PC-3 (cell line): ENCODE data around the gene WFDC1. TPM values are rescaled to one million over a fixed set of nuclear protein-coding genes. Genes with fewer than 3 reads are reported as not detected.

Experiments
- ATAC-seq: fragments of 200-7000 bp; cut with Tn5 transposase; 2 replicates; pipeline ENCODE4 v1.9.1; 2020; ENCODE audit warnings: mild to moderate bottlenecking, moderate library complexity
- BruUV-seq: library from RNA; stranded (reverse); fragments of 400-500 nt; replicated peaks from 2 replicates; lab custom pipeline; 2021; lab: Mats Ljungman, UMichigan
- CTCF ChIA-PET: fragments of 300-600 bp; sonication (Branson Sonifier 250); formaldehyde crosslinking; loops from one replicate; lab custom pipeline; 2022; ENCODE audit warnings: antibody characterized with exemption; lab: Charles Lee
- POLR2A ChIA-PET: fragments of 300-600 bp; sonication (Branson Sonifier 250); formaldehyde crosslinking; loops from one replicate; lab custom pipeline; 2022; ENCODE audit warnings: antibody characterized with exemption; ENCODE audit not compliant: unreplicated experiment; lab: Charles Lee
- DNase-seq: peaks from one replicate; pipeline ENCODE4 v3.0.0-alpha.2; 2015
- H2AFZ ChIP-seq: fragments of 300-600 bp; sonication (generic); 2 replicates; pipeline ENCODE4 v1.6.0; 2016; ENCODE audit warnings: antibody characterized with exemption, low read length
- H3F3A ChIP-seq: fragments of 300-600 bp; sonication (generic); one replicate; pipeline ENCODE4 v1.6.0; 2017; ENCODE audit warnings: antibody characterized with exemption, low read length, control low read depth, mild to moderate bottlenecking; ENCODE audit not compliant: unreplicated experiment
- H3K27ac ChIP-seq: fragments of 300-600 bp; sonication (generic); 2 replicates; pipeline ENCODE4 v1.5.1; 2016; ENCODE audit warnings: mild to moderate bottlenecking, low read length
- H3K27me3 ChIP-seq: fragments of 300-600 bp; sonication (generic); 2 replicates; pipeline ENCODE4 v1.6.1; 2016; ENCODE audit warnings: low read length, mixed read lengths
- H3K36me3 ChIP-seq: fragments of 300-600 bp; sonication (generic); 2 replicates; pipeline ENCODE4 v1.6.1; 2016; ENCODE audit warnings: low read depth, mixed run types, low read length, mixed read lengths
- H3K4me1 ChIP-seq: fragments of 300-600 bp; sonication (generic); 2 replicates; pipeline ENCODE4 v1.5.1; 2016; ENCODE audit warnings: low read length; ENCODE audit not compliant: insufficient read depth
- H3K4me2 ChIP-seq: fragments of 300-600 bp; sonication (generic); 2 replicates; pipeline ENCODE4 v1.6.0; 2016; ENCODE audit warnings: low read length
- H3K4me3 ChIP-seq: fragments of 300-600 bp; sonication (generic); 2 replicates; pipeline ENCODE4 v1.5.1; 2016; ENCODE audit warnings: mild to moderate bottlenecking, low read length, mixed read lengths
- H3K79me2 ChIP-seq: fragments of 300-600 bp; sonication (generic); 2 replicates; pipeline ENCODE4 v1.6.1; 2017; ENCODE audit warnings: low read length, mixed read lengths
- H3K9ac ChIP-seq: fragments of 300-600 bp; sonication (generic); 2 replicates; pipeline ENCODE4 v1.6.0; 2016; ENCODE audit warnings: mild to moderate bottlenecking, low read length
- H3K9me2 ChIP-seq: fragments of 300-600 bp; sonication (generic); replicated peaks from 2 replicates; pipeline ENCODE4 v1.6.1; 2016; ENCODE audit warnings: mixed run types, low read length, mixed read lengths
- H3K9me3 ChIP-seq: fragments of 300-600 bp; sonication (generic); 2 replicates; pipeline ENCODE4 v1.6.1; 2016; ENCODE audit warnings: low read length, mixed read lengths
- H4K20me1 ChIP-seq: fragments of 300-600 bp; sonication (generic); 2 replicates; pipeline ENCODE4 v1.6.1; 2016; ENCODE audit warnings: low read length, mixed read lengths
- EZH2 ChIP-seq: fragments of 300-600 bp; sonication (generic); IDR thresholded peaks from one replicate; pipeline ENCODE4 v1.6.1; 2017; ENCODE audit warnings: antibody characterized with exemption, mild to moderate bottlenecking, low read length; ENCODE audit not compliant: unreplicated experiment
- EZH2phosphoT487 ChIP-seq: fragments of 300-600 bp; sonication (generic); IDR thresholded peaks from 2 replicates; pipeline ENCODE4 v1.6.1; 2018; ENCODE audit warnings: mild to moderate bottlenecking, antibody characterized with exemption, low read length, borderline replicate concordance
- intact Hi-C: fragments of 100-400 bp; cut with micrococcal nuclease; formaldehyde crosslinking; loops from 2 replicates; pipeline ENCODE4 v1.9.0; 2023
- total RNA-seq: library from RNA; depleted of rRNA; stranded (reverse); fragments of >200 nt; gene quantifications from 2 replicates; pipeline ENCODE4 v1.2.3, GENCODE V29; 2014
- TF ChIP-seq, protein P1 (sequence below): fragments of 300-600 bp; sonication (generic); conservative IDR thresholded peaks from 2 replicates; pipeline ENCODE4 v1.5.1; 2017; ENCODE audit warnings: antibody characterized with exemption, low read depth, mild to moderate bottlenecking, low read length

WFDC1 gene
- total RNA-seq, 1 experiment from 2014 or later: 0.15 TPM

DNA sequence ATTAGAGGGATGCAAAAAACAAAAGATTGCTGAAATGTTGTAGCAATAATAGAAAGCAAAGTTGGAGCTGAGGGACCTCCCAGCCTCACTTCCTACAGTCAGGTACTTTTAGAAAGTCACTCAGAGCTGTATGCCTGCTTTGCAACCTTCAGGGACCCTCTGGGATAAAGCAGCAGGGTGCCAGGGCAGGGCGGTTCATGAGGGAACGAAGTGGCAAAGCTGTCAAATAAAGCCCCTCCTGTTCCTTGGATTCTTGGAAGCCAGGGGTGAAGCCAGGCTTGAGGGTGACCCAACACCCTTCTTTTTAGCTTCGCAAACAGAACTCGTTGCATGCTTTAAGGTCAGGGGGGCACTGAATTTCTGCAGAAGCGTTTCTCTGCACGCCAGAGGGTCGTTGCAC lies 74.4 kb downstream of the WFDC1 start:
- no TSS peak for BruUV-seq
- no peaks in the 10 kb centered on the region for H4K20me1 ChIP-seq
- POLR2A ChIA-PET: no interaction called here
- peak overlapping the region; percentile 81 for H3K9ac ChIP-seq
- H3K27me3 ChIP-seq: no peaks in the 10 kb centered on the region
- peak overlapping the region; percentile 94 for H3K4me3 ChIP-seq
- DNase-seq: no peak
- intact Hi-C loops: no loop called here
- TF ChIP-seq EZH2phosphoT487 (no peak), EZH2 (no peak)
- TF ChIP-seq, protein P1, sequence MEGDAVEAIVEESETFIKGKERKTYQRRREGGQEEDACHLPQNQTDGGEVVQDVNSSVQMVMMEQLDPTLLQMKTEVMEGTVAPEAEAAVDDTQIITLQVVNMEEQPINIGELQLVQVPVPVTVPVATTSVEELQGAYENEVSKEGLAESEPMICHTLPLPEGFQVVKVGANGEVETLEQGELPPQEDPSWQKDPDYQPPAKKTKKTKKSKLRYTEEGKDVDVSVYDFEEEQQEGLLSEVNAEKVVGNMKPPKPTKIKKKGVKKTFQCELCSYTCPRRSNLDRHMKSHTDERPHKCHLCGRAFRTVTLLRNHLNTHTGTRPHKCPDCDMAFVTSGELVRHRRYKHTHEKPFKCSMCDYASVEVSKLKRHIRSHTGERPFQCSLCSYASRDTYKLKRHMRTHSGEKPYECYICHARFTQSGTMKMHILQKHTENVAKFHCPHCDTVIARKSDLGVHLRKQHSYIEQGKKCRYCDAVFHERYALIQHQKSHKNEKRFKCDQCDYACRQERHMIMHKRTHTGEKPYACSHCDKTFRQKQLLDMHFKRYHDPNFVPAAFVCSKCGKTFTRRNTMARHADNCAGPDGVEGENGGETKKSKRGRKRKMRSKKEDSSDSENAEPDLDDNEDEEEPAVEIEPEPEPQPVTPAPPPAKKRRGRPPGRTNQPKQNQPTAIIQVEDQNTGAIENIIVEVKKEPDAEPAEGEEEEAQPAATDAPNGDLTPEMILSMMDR: no peak
- peak overlapping the region; percentile 94 for H3K27ac ChIP-seq
- H3K4me2 ChIP-seq: peak overlapping the region; percentile 98
- H3F3A ChIP-seq: no peaks in the 10 kb centered on the region
- H3K9me3 ChIP-seq: no peaks in the 10 kb centered on the region
- H3K4me1 ChIP-seq: peaks cover 23% of the 10 kb centered on the region
- CTCF ChIA-PET: no interaction called here
- no peaks in the 10 kb centered on the region for H3K9me2 ChIP-seq
- H2AFZ ChIP-seq: peak overlapping the region; percentile 57; the same call in 1 of the 2 replicates
- ATAC-seq: no peak
- peaks cover 52% of the 10 kb centered on the region for H3K79me2 ChIP-seq
- no peaks in the 10 kb centered on the region for H3K36me3 ChIP-seq

DNA sequence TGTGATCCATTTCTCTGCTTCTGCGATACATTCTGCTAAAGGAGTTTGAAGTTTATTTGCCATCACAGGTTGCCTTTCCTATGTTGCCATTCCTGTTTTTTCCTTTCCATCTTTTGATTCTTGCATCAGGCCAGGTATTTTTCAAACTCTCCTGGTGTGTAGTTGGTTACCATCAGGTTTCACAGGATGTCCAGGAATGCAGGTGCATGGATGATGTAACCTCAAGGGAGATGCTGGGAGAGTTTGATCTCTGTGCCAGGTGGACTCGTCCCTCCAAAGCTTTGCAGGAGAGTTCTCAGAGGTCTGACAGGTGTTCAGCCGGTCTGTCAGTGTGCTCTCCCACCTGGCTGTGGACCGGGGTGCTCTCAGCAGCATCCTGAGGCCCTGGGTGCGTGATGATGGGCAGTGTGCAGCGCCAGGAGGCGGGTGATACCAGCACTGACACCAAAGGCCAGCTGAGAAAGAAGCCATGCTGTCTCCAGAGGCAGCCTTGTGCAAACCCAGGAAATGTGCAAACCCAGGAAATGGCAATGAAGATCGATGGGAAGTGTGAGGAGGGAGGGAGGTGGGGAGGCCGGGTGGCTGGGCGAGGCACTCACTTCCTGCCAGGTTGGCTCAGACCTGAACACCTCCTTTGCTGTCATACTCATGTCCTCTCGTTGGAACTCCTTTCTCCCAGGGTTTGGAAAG lies 75.4 kb downstream of the WFDC1 start:
- Histone ChIP-seq H3K4me2 (peak overlapping the region; percentile 98), H3K36me3 (no peaks in the 10 kb centered on the region), H3K27ac (peak overlapping the region; percentile 94), H4K20me1 (no peaks in the 10 kb centered on the region), H3K79me2 (peaks cover 61% of the 10 kb centered on the region), H2AFZ (0 out of 2 replicates have a peak overlapping the region, but pooled peaks have one; percentile 36), H3K9me2 (no peaks in the 10 kb centered on the region), H3K27me3 (no peaks in the 10 kb centered on the region), H3K4me1 (peaks cover 23% of the 10 kb centered on the region), H3K4me3 (peak overlapping the region; percentile 94), H3F3A (no peaks in the 10 kb centered on the region), H3K9ac (peak overlapping the region; percentile 56), H3K9me3 (no peaks in the 10 kb centered on the region)
- no peak for TF ChIP-seq EZH2
- TF ChIP-seq, protein P1: no peak
- no peak for TF ChIP-seq EZH2phosphoT487
- POLR2A ChIA-PET: no interaction called here
- peak; percentile 52 for ATAC-seq
- DNase-seq: peak; percentile 69
- no TSS peak for BruUV-seq
- CTCF ChIA-PET: no interaction called here
- intact Hi-C loops: no loop called here
